ENCODE results near the gene TCF4. TPM values are rescaled to one million over a fixed set of nuclear protein-coding genes. Genes with fewer than 3 reads are reported as not detected.

The TCF4 gene
- total and polyA plus RNA-seq, 7 donors: 3.5 to 149 (median 106) TPM

DNA sequence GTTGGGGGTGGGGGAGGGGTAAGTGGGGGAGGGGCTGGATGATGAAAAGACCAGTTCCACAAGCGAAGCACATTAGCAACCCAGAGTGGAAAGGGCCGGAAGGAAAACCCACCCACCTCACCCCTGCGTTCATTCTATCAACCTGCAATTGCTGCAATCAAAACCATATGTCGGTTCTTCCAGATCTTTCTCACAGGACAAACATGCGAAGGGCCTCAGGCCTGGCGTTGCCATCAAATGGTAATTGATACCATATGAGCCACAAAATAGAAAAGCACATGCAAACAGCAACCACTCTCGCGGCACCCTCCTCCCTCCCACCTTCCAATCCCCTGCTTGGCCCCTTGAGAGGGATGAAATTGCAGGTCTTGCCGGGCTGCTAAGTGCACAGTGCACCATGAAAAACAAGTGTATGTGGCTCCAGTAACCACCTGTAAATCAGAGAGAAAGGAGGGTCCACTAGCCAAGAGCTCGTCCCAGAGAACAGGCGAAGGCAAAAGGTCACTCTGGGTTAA is 287.5 kb downstream of the TCF4 start:
- WGBS, 2 donors: 75 to 77% methylated on average over 11 of the region's 11 CpGs
- DNase-seq: no peak

DNA sequence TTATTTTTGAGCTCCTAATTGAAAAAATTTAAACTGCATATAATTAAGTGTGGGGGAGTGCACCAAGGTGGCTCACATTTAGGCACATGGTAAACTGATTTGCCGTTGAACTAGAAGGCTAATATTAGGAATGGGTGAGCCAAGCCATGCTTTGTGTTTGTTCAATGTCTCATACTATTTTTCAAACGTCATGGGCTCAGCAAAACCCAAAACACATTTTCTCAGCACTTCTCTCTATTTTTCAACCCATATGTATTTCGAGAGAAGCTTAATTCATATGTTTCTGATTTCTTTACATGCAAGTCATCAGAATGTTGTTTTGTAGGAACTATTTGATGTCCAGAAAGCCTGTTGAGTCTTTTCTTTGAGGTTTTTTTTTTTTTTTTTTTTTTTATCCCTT is 291.2 kb downstream of the TCF4 start:
- WGBS, 2 donors: 68 to 85% methylated on average over 3 of the region's 3 CpGs
- DNase-seq: no peak
- Histone ChIP-seq H3K4me1 (peaks cover 0 to 24% (median 20%) of the 10 kb centered on the region in 4 donors), H3K4me3 (no peak overlapping the region), H3K36me3 (no peaks in the 10 kb centered on the region), H3K27me3 (no peaks in the 10 kb centered on the region), H3K9me3 (no peaks in the 10 kb centered on the region), H3K27ac (no peak overlapping the region)
- intact Hi-C loops (cut with DNase I): no loop called here
- TF ChIP-seq EP300 (IDR thresholded peaks at IDR 0.05) (no peak), POLR2A (IDR thresholded peaks at IDR 0.05) (no peak), POLR2AphosphoS5 (IDR thresholded peaks at IDR 0.05) (no peak)
- TF ChIP-seq, protein P1, sequence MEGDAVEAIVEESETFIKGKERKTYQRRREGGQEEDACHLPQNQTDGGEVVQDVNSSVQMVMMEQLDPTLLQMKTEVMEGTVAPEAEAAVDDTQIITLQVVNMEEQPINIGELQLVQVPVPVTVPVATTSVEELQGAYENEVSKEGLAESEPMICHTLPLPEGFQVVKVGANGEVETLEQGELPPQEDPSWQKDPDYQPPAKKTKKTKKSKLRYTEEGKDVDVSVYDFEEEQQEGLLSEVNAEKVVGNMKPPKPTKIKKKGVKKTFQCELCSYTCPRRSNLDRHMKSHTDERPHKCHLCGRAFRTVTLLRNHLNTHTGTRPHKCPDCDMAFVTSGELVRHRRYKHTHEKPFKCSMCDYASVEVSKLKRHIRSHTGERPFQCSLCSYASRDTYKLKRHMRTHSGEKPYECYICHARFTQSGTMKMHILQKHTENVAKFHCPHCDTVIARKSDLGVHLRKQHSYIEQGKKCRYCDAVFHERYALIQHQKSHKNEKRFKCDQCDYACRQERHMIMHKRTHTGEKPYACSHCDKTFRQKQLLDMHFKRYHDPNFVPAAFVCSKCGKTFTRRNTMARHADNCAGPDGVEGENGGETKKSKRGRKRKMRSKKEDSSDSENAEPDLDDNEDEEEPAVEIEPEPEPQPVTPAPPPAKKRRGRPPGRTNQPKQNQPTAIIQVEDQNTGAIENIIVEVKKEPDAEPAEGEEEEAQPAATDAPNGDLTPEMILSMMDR (IDR thresholded peaks at IDR 0.05): no peak

More for the DNA sequence above, 287.5 kb downstream of the TCF4 start:
- Histone ChIP-seq H3K4me1 (peaks cover 0 to 31% (median 28%) of the 10 kb centered on the region in 4 donors), H3K27ac (peak overlapping the region in 2 of 4 donors; percentile 75 to 77), H3K27me3 (no peaks in the 10 kb centered on the region), H3K4me3 (peak overlapping the region in 3 of 4 donors; percentile 11 to 35 (median 31)), H3K36me3 (no peaks in the 10 kb centered on the region), H3K9me3 (no peaks in the 10 kb centered on the region)
- TF ChIP-seq, protein P1 (IDR thresholded peaks at IDR 0.05): no peak
- TF ChIP-seq EP300 (IDR thresholded peaks at IDR 0.05) (no peak), POLR2AphosphoS5 (IDR thresholded peaks at IDR 0.05) (no peak), POLR2A (IDR thresholded peaks at IDR 0.05) (no peak)
- intact Hi-C loops (cut with DNase I): no loop called here

DNA sequence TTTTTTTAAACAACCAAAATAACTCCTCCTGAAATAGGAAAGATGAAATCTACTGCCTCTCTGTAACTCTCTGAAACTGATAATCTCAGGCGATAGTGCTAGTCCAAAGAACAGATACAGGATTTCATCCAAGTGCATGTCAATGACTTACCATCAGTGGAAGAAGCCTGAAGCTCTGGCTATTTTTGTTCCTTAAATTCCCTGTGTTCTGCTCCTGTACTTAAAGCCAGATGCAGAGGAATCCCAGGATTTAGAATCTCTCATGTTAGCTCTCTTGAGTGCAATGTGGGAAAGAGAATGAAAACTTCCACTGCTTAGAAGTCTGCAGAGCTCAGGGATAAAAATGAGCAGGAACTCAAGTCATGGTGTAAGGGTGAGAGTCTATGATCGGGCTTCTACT is 291.9 kb downstream of the TCF4 start:
- Histone ChIP-seq H3K27ac (no peak overlapping the region), H3K4me1 (peaks cover 0 to 25% (median 21%) of the 10 kb centered on the region in 4 donors), H3K4me3 (no peak overlapping the region), H3K27me3 (no peaks in the 10 kb centered on the region), H3K36me3 (no peaks in the 10 kb centered on the region), H3K9me3 (no peaks in the 10 kb centered on the region)
- TF ChIP-seq EP300 (IDR thresholded peaks at IDR 0.05) (no peak), POLR2AphosphoS5 (IDR thresholded peaks at IDR 0.05) (no peak), POLR2A (IDR thresholded peaks at IDR 0.05) (no peak)
- TF ChIP-seq, protein P1 (IDR thresholded peaks at IDR 0.05): no peak
- WGBS, 2 donors: 86 to 89% methylated on average over 2 of the region's 2 CpGs
- no peak for DNase-seq
- intact Hi-C loops (cut with DNase I): no loop called here

DNA sequence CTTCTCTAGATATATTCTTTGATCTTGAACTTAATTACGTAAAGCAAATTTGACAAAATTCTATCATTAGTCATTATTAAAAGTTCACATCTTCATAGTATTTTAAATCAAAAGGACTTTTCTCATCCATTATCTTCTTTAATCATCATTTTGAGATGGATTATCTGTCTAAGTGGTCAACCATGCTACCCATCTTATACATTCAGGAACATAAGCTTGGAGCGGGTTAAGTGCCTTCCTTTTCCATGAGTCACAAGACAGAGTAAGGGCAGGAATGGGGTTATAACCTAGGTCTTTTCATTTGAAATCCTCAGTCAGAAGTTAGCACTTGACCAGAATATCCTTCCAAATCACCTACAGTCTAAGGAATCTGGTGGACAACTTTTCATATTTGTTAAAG is 297.1 kb downstream of the TCF4 start:
- DNase-seq: no peak
- Histone ChIP-seq H3K4me1 (peaks cover 0 to 52% (median 33%) of the 10 kb centered on the region in 4 donors), H3K27me3 (no peaks in the 10 kb centered on the region), H3K9me3 (no peaks in the 10 kb centered on the region), H3K36me3 (no peaks in the 10 kb centered on the region), H3K4me3 (no peak overlapping the region), H3K27ac (no peak overlapping the region)
- intact Hi-C loops (cut with DNase I): no loop called here
- 91 to 95% methylated on average over 2 of the region's 2 CpGs for WGBS, 2 donors
- TF ChIP-seq, protein P1 (IDR thresholded peaks at IDR 0.05): no peak
- TF ChIP-seq POLR2AphosphoS5 (IDR thresholded peaks at IDR 0.05): no peak
- no peak for TF ChIP-seq POLR2A (IDR thresholded peaks at IDR 0.05)
- TF ChIP-seq EP300 (IDR thresholded peaks at IDR 0.05): no peak

DNA sequence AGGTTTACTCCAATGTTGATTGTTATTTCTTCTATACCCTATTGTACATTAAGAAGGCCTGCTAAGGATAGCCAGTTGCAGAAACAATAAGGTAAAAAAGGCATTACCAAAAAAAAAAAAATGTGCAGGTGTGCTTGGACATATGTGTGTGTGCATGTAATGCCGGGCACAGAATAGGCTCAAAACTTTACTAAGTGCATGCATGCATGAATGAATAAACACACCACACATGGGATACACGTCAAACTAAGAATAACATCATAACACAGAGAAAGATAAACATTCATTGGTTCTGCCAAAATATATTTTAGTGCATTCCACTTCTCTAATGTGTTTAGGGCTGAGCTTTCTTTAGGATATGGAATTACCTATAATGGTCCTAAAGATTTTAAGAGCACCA is 298.2 kb downstream of the TCF4 start:
- intact Hi-C loops (cut with DNase I): no loop called here
- Histone ChIP-seq H3K27me3 (no peaks in the 10 kb centered on the region), H3K4me3 (no peak overlapping the region), H3K4me1 (peaks cover 0 to 58% (median 33%) of the 10 kb centered on the region in 4 donors), H3K27ac (no peak overlapping the region), H3K9me3 (no peaks in the 10 kb centered on the region), H3K36me3 (no peaks in the 10 kb centered on the region)
- no peak for DNase-seq
- TF ChIP-seq, protein P1 (IDR thresholded peaks at IDR 0.05): no peak
- TF ChIP-seq EP300 (IDR thresholded peaks at IDR 0.05): no peak
- 51 to 61% methylated on average over 2 of the region's 2 CpGs for WGBS, 2 donors

All from sigmoid colon (tissue), 7 donors.